HepG2 (cell line): ENCODE measurements around the gene TSHZ2.

Source experiments
- CHD2 ChIP-seq: IDR thresholded peaks from 2 replicates; pipeline ENCODE4 v1.6.1; 2011; ENCODE audit warnings: low read depth, low read length, improper control_type of control experiment
- MAFK ChIP-seq, 2 experiments: IDR thresholded peaks in 1 of 2; conservative IDR thresholded peaks in 1 of 2; 2 replicates each; pipeline ENCODE4 v1.6.1; 2011; ENCODE audit warnings: improper control_type of control experiment in 2 of 2, low read length in 2 of 2
- MXD1 ChIP-seq: sonication (generic); formaldehyde crosslinking; IDR thresholded peaks from 2 replicates; pipeline ENCODE4 v1.4.0; 2020; ENCODE audit warnings: mild to moderate bottlenecking, missing genetic modification reagents
- RAD21 ChIP-seq: fragments of 450-650 bp; formaldehyde crosslinking; IDR thresholded peaks from 2 replicates; pipeline ENCODE4 v1.5.0; 2020; ENCODE audit warnings: mild to moderate bottlenecking
- ZZZ3 ChIP-seq: sonication (generic); formaldehyde crosslinking; IDR thresholded peaks from 2 replicates; pipeline ENCODE4 v1.4.0; 2020; ENCODE audit warnings: missing genetic modification reagents, mild to moderate bottlenecking, borderline replicate concordance
- TF ChIP-seq, protein P1 (sequence below): sonication (generic); formaldehyde crosslinking; IDR thresholded peaks from 2 replicates; pipeline ENCODE4 v1.5.0; 2020; ENCODE audit warnings: mild to moderate bottlenecking, missing genetic modification reagents, moderate library complexity

GRCh38 chr20:53194306-53195290 is 222.4 kb downstream of the TSHZ2 start:
- TF ChIP-seq MAFK (conservative IDR thresholded peaks at IDR 0.05 in 1 of 2, IDR thresholded peaks at IDR 0.05 in 1 of 2; ENCODE audit: low read length in 2 of 2) (no peak), ZZZ3 (CRISPR knock-in tag) (no peak), CHD2 (no peak), RAD21 (CRISPR knock-in tag) (no peak), MXD1 (CRISPR knock-in tag) (no peak)
- TF ChIP-seq, protein P1, sequence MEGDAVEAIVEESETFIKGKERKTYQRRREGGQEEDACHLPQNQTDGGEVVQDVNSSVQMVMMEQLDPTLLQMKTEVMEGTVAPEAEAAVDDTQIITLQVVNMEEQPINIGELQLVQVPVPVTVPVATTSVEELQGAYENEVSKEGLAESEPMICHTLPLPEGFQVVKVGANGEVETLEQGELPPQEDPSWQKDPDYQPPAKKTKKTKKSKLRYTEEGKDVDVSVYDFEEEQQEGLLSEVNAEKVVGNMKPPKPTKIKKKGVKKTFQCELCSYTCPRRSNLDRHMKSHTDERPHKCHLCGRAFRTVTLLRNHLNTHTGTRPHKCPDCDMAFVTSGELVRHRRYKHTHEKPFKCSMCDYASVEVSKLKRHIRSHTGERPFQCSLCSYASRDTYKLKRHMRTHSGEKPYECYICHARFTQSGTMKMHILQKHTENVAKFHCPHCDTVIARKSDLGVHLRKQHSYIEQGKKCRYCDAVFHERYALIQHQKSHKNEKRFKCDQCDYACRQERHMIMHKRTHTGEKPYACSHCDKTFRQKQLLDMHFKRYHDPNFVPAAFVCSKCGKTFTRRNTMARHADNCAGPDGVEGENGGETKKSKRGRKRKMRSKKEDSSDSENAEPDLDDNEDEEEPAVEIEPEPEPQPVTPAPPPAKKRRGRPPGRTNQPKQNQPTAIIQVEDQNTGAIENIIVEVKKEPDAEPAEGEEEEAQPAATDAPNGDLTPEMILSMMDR (CRISPR knock-in tag): no peak
